Measurements from ENCODE around the gene GLRX5. TPM values are rescaled to one million over a fixed set of nuclear protein-coding genes. Genes with fewer than 3 reads are reported as not detected.

GLRX5 gene
- total RNA-seq, 1 experiment from 2014 or later = 62.2 TPM

DNA sequence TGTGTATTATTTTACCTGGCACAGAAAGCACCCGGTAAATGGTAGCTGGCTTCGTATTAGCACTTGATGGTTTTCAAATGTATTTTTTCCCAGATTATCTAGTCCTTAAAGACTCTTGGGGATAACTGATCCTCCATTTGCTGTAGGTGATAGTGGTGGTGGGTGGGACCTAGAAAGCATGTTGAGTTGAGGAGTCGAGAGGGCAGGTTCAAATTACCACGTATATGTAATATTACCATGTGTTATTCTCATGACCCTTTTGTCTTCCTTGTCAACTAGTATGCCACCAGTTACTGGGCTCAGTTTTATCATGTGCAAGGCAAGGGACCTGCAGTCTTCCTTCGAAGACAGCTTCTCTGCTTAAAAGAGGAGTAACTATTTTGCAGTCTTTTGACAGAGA, 1.8 kb downstream of the GLRX5 start:
- Histone ChIP-seq H4K20me1 (ENCODE audit: control insufficient read depth, insufficient read depth, insufficient read length) (peaks cover 2% of the 10 kb centered on the region), H3K79me1 (ENCODE audit: insufficient read depth, low read depth, low read length, poor library complexity, severe bottlenecking) (peaks cover 4% of the 10 kb centered on the region), H3K18ac (ENCODE audit: insufficient read length, low read depth, low read length) (no peak overlapping the region), H3K27ac (ENCODE audit: insufficient read length, low read depth, low read length) (no peak overlapping the region), H3K23ac (ENCODE audit: insufficient read length, low read depth, low read length) (no peak overlapping the region), H4K5ac (ENCODE audit: insufficient read length, low read depth, low read length) (no peak overlapping the region), H3T11ph (ENCODE audit: low read length) (no peak overlapping the region), H2AFZ (ENCODE audit: low read length) (no peak overlapping the region), H2AK5ac (ENCODE audit: insufficient read length, low read length) (no peak overlapping the region), H2BK20ac (ENCODE audit: low read depth, low read length, poor library complexity, severe bottlenecking) (no peak overlapping the region), H3K27me3 (ENCODE audit: insufficient read depth, low read length) (no peaks in the 10 kb centered on the region), H3K9me3 (ENCODE audit: control insufficient read depth, low read depth, low read length) (no peaks in the 10 kb centered on the region), H3K9ac (ENCODE audit: extremely low read depth, insufficient read length, low read length) (no peak overlapping the region), H2BK12ac (ENCODE audit: insufficient read length, low read depth, low read length) (no peak overlapping the region), H2BK15ac (ENCODE audit: low read depth, low read length) (no peak overlapping the region), H3K23me2 (ENCODE audit: insufficient read length, low read depth, low read length, poor library complexity, severe bottlenecking) (peaks cover 9% of the 10 kb centered on the region), H2BK120ac (ENCODE audit: low read depth, low read length, poor library complexity, severe bottlenecking) (no peak overlapping the region), H3K4ac (ENCODE audit: low read depth, low read length) (no peak overlapping the region), H3K79me2 (ENCODE audit: insufficient read depth, low read length) (peaks cover 57% of the 10 kb centered on the region), H3K4me1 (ENCODE audit: insufficient read depth, low read length) (0 out of 2 replicates have a peak, but pooled peaks cover 2% of the 10 kb centered on the region), H3K14ac (ENCODE audit: insufficient read depth, low read length) (no peak overlapping the region), H3K4me2 (ENCODE audit: insufficient read depth, insufficient read length, low read length) (peak overlapping the region; percentile 28), H4K91ac (ENCODE audit: insufficient read length, low read depth, low read length) (no peak overlapping the region), H2BK5ac (ENCODE audit: insufficient read length, low read length) (no peak overlapping the region), H3K56ac (ENCODE audit: insufficient read length, low read depth, low read length) (no peak overlapping the region), H4K8ac (replicated peaks; ENCODE audit: insufficient read length, low read depth, low read length) (no peak overlapping the region)
- peaks cover 11 to 18% (median 14%) of the 10 kb centered on the region in 3 experiments; a peak in 6 of 7 replicates for H3K36me3 Mint-ChIP-seq (ENCODE audit: insufficient read depth in 1 of 3, low read depth in 3 of 3)
- peaks cover 6% of the 10 kb centered on the region for H3K27me3 Mint-ChIP-seq (ENCODE audit: low read depth)
- no CpG with 5 or more reads among the region's 5 CpGs for WGBS (ENCODE audit: extremely low coverage, insufficient read length, low lambda C conversion rate)
- no peak overlapping the region for H3K27ac Mint-ChIP-seq
- DNase-seq = no peak
- peak overlapping the region; percentile 95 to 99 for H3K4me3 Mint-ChIP-seq
- peaks cover 38 to 48% of the 10 kb centered on the region in 2 experiments for H3K4me1 Mint-ChIP-seq
- no peaks in the 10 kb centered on the region; a peak in 1 of 5 replicates for H3K9me3 Mint-ChIP-seq
- TF ChIP-seq, protein P1, sequence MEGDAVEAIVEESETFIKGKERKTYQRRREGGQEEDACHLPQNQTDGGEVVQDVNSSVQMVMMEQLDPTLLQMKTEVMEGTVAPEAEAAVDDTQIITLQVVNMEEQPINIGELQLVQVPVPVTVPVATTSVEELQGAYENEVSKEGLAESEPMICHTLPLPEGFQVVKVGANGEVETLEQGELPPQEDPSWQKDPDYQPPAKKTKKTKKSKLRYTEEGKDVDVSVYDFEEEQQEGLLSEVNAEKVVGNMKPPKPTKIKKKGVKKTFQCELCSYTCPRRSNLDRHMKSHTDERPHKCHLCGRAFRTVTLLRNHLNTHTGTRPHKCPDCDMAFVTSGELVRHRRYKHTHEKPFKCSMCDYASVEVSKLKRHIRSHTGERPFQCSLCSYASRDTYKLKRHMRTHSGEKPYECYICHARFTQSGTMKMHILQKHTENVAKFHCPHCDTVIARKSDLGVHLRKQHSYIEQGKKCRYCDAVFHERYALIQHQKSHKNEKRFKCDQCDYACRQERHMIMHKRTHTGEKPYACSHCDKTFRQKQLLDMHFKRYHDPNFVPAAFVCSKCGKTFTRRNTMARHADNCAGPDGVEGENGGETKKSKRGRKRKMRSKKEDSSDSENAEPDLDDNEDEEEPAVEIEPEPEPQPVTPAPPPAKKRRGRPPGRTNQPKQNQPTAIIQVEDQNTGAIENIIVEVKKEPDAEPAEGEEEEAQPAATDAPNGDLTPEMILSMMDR (conservative IDR thresholded peaks at IDR 0.05) = no peak
